IPS-15b (cell line): ENCODE measurements around the gene SUFU.
"Not testable (repeated sequence)": the region's sequence is repeated elsewhere in the genome, so short reads cannot be mapped to it uniquely, and the experiment has no call there.

Source experiments
- H3K27me3 ChIP-seq: one replicate; pipeline ENCODE4 v1.6.1; 2013; ENCODE audit warnings: low read length; ENCODE audit not compliant: control insufficient read depth, insufficient read depth
- H3K36me3 ChIP-seq: one replicate; pipeline ENCODE4 v1.6.1; 2013; ENCODE audit warnings: low read length; ENCODE audit not compliant: control insufficient read depth, insufficient read depth
- H3K4me1 ChIP-seq: one replicate; pipeline ENCODE4 v1.6.1; 2013; ENCODE audit warnings: mild to moderate bottlenecking, low read length; ENCODE audit not compliant: control insufficient read depth, insufficient read depth
- H3K4me3 ChIP-seq: one replicate; pipeline ENCODE4 v1.5.1; 2013; ENCODE audit warnings: low read depth, low read length
- H3K9ac ChIP-seq: one replicate; pipeline ENCODE4 v1.6.1; 2013; ENCODE audit warnings: low read depth, mild to moderate bottlenecking, low read length
- H3K9me3 ChIP-seq: one replicate; pipeline ENCODE4 v1.6.1; 2013; ENCODE audit warnings: mild to moderate bottlenecking, low read length; ENCODE audit not compliant: control insufficient read depth, insufficient read depth

The SUFU gene

DNA sequence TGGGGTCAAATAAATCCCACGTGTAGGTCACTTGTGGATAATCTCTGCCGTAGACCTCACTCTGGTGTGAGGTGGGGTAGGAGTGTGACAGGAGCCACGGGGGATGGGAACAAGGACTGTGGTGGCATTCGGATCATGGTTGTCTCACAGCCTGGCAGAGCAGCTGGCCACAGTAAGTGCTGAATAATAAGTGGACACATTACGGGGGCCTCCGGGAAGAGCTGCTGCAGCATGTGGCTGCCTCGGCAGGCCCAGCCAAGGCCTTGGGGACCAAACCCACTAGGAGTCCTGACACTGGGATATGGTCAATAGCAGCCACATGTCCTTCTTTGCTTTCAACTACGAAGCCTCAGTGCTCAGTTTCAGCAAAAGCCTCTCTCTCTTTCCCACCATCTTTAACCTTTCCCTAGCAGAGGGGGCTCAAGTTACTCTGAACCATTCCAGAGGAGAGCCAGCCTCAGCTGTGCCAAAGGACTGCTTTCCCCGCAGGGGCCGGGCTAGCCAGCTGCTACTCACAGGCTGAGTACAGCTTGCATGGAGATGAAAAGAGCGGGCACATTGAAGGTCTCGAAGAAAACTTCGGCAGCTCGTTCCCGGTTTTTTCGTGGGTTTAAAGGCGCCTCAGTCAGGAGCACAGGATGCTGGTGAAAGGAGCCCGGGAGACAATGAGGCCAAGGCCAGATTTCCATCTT is 18.5 kb upstream of the SUFU start:
- H3K36me3 ChIP-seq, result peaks cover 58% of the 10 kb centered on the region

DNA sequence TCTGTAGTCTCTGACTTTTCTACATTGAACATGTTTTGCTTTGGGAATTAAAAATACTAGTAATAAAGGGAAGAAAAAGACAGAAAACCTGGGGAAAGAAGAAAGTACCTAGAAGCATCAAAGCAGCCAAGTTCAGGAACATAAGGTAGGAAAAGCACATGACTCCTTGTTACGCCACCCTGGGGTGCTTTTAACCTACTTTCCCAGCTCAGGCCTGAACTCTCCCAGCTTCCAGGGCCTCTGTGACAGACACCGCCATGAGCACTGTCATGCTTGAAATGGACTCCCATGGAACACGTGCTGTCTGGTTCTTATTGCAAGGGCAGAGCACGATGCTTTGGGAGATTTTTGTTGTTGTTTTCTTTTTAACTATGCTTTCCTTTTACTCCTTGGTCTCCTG is 12.6 kb upstream of the SUFU start:
- H3K9me3 ChIP-seq, result no peaks in the 10 kb centered on the region
- H3K4me1 ChIP-seq, result no peaks in the 10 kb centered on the region
- H3K4me3 ChIP-seq, result no peak overlapping the region
- peaks cover 17% of the 10 kb centered on the region for H3K36me3 ChIP-seq
- H3K9ac ChIP-seq, result no peak overlapping the region
- H3K27me3 ChIP-seq, result no peaks in the 10 kb centered on the region

More for the DNA sequence above, 18.5 kb upstream of the SUFU start:
- no peaks in the 10 kb centered on the region for H3K9me3 ChIP-seq
- no peak overlapping the region for H3K4me3 ChIP-seq
- no peaks in the 10 kb centered on the region for H3K4me1 ChIP-seq
- H3K27me3 ChIP-seq, result no peaks in the 10 kb centered on the region
- H3K9ac ChIP-seq, result no peak overlapping the region

DNA sequence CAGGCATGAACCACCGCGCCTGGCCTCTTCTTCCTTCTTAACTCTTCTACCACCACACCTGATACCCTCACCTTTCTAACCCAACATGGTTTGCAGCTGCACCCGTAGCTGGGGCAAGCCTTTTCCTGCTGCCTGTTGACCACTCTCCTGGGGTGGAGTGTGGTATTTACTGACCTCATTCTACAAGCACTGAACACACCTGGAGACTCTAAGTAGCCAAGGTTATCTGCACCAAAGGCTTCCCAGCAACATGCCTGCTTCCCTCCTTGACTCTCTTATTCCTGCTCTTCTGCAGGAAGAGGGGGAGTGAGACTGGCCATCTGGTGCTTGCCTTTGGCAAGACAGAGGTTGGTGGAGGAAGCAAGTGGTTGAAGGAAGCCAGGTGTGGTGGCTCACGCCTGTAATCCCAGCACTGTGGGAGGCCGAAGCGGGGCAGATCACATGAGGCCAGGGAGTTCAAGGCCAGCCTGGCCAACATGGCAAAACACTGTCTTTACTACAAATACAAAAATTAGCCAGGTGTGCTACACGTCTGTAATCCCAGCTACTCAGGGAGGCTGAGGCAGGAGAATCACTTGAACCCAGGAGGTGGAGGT is 11.3 kb upstream of the SUFU start:
- Histone ChIP-seq H3K4me1 (no peaks in the 10 kb centered on the region), H3K9ac (no peak overlapping the region), H3K9me3 (no peaks in the 10 kb centered on the region), H3K27me3 (no peaks in the 10 kb centered on the region), H3K4me3 (no peak overlapping the region), H3K36me3 (peaks cover 12% of the 10 kb centered on the region)

DNA sequence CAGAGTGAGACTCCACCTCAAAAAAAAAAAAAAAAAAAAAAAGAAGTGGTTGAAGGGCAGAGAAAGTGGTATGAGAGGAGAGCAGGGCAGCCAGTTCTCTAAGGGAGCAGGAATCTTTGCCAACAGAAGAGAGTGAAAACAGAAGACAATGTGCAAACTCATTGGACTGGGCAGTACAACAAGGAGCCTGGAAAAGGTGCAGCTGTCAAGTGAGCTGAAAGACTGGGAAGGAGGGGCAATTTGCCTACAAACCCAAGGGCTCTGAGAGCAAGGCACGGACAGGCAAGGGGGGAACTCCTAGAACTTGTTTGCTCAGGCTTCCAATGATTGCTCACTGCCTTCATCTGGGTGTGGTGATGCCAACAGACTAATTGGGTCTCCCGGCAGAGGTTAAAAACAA is 10.8 kb upstream of the SUFU start:
- no peaks in the 10 kb centered on the region for H3K27me3 ChIP-seq

DNA sequence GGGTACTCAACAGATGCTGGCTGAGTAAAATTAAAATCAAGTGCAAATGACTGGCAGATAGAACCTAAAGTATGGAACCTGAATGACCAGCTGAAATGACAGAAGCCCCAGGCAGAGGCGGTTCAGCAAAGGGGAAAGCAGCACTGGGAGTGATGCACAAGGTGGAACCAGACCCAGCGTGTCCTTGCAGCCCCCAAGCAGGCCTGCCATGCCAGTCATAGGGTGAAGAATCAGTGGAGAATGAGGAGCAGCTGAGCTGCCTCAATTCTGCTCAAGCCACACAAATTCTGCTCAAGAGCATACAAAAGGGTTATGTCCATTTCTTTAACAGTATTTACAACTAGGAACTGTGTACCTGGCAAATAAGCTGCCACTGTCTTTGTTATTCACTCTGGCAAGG is 10.0 kb upstream of the SUFU start:
- H3K9ac ChIP-seq, result no peak overlapping the region
- no peaks in the 10 kb centered on the region for H3K4me1 ChIP-seq
- peaks cover 3% of the 10 kb centered on the region for H3K36me3 ChIP-seq

More for the DNA sequence above, 10.8 kb upstream of the SUFU start:
- no peak overlapping the region for H3K4me3 ChIP-seq
- H3K36me3 ChIP-seq, result peaks cover 10% of the 10 kb centered on the region
- H3K4me1 ChIP-seq, result no peaks in the 10 kb centered on the region
- no peaks in the 10 kb centered on the region for H3K9me3 ChIP-seq
- no peak overlapping the region for H3K9ac ChIP-seq

DNA sequence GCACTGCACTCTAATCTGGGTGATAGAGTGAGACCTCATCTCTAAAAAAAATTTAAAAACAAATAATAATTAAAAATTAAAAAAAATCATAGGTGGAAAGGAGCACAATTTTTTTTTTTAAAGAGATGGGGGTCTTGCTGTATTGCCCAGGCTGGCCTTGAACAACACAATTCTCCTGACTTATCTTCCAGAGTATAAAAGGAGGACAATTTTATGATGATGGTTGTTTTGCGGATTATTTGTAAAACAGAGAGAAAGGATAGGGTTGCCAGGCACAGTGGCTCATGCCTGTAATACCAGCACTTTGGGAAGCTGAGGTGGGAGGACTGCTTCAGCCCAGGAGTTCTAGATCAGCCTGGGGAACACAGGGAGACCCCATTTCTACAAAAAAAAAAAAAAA is 6.2 kb upstream of the SUFU start:
- Histone ChIP-seq H3K36me3 (no peaks in the 10 kb centered on the region), H3K9ac (no peak overlapping the region)

More for the DNA sequence above, 10.0 kb upstream of the SUFU start:
- Histone ChIP-seq H3K9me3 (no peaks in the 10 kb centered on the region), H3K27me3 (no peaks in the 10 kb centered on the region), H3K4me3 (no peak overlapping the region)

DNA sequence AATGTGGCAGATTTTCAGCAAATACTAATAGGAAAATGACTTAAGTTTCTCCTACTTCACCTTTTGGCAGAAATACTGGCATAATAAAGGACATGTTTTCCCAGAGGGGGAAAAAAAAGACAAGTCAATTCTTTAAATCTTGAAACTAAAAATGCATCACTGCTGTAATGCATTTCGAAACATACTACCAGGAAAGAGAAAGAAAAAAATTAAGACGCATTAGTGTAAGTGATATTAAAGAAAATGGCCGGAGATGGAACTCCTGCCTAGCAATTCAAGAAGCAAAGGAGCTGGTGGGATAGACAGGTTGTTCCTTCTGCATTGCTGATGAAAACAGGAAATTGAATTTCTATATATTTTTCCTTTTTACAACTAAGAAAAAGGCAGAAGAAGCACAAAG is 4.4 kb upstream of the SUFU start:
- H3K36me3 ChIP-seq, result no peaks in the 10 kb centered on the region
- H3K4me1 ChIP-seq, result peaks cover 6% of the 10 kb centered on the region
- no peak overlapping the region for H3K4me3 ChIP-seq
- H3K9ac ChIP-seq, result no peak overlapping the region
- no peaks in the 10 kb centered on the region for H3K27me3 ChIP-seq
- no peaks in the 10 kb centered on the region for H3K9me3 ChIP-seq

More for the DNA sequence above, 6.2 kb upstream of the SUFU start:
- H3K9me3 ChIP-seq, result no peaks in the 10 kb centered on the region
- H3K4me1 ChIP-seq, result peaks cover 3% of the 10 kb centered on the region
- no peak overlapping the region for H3K4me3 ChIP-seq
- no peaks in the 10 kb centered on the region for H3K27me3 ChIP-seq

DNA sequence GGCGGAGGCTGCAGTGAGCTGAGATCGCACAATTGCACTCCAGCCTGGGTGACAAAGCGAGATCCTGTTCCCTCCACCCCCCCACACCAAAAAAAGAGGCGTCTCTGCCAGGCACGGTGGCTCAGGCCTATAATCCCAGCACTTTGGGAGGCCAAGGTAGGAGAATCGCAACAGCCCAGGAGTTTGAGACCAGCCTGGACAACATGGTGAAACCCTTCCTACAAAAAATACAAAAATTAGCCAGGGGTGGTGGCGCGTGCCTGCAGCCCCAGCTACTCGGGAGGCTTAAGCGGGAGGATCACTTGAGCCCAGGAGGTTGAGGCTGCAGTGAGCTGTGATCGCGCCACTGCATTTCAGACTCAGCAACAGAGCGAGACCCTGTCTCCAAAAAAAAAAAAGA is 3.1 kb upstream of the SUFU start:
- not testable (repeated sequence) for H3K9me3 ChIP-seq, H3K36me3 ChIP-seq, H3K4me3 ChIP-seq, H3K9ac ChIP-seq
- Histone ChIP-seq H3K4me1 (peaks cover 10% of the 10 kb centered on the region), H3K27me3 (peaks cover 11% of the 10 kb centered on the region)

DNA sequence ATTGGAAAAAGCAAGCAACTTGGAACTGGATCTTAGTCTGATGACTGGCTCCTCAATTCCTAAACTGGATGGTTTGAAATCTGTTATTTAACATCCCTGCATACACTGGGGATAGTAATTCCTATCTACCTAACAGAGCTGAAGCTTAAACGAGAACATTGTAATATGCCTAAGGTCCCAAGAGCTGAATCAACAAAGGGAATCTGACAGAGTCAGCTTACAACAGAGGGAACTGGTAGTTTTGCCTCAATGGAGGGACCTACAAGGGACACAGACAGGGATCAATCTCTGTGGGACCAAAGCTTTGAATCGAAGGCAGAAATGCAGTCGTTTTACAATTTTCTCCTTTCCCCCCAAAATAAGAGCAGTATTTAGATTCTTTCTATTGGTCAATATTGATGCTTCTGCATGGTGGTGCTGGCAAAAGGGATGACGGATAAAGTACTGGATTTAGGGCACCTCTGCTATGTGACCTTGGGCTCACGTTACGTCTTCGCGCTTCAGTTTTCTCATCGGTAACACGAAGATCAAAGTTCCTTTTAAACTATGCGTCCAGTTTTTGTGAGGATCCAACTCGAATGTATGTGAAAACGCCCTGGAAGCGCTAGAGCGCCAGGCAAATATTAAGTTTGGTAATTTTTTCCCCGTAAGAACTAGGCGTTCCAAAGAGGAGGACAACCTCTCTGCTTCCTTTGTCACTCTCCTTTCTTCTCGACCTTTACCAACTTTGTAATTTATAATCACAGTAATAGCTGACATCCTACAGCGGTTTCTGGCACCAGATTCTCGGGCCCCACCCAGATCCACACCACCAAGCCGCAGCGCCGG is 2.4 kb upstream of the SUFU start:
- H3K4me1 ChIP-seq, result peaks cover 10% of the 10 kb centered on the region

DNA sequence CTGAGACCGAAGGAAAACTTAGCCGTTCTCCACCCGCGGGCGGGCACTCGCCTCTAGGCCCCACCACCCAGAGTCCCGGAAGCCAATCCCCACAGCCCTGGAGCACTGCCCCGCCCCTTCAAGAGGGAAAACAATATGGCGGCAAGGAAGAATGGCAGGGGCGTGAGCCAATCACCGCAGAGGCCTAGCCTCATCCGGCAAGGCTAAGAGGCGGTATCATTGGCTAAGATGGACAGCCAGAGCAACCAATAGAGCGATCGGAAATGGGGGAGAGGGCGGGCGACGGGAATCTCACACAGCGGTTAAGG is 1.8 kb upstream of the SUFU start:
- Histone ChIP-seq H3K4me3 (peak overlapping the region; percentile 100), H3K36me3 (no peaks in the 10 kb centered on the region), H3K9ac (peak overlapping the region; percentile 84), H3K9me3 (no peaks in the 10 kb centered on the region), H3K4me1 (peaks cover 10% of the 10 kb centered on the region), H3K27me3 (peaks cover 16% of the 10 kb centered on the region)

More for the DNA sequence above, 2.4 kb upstream of the SUFU start:
- Histone ChIP-seq H3K9ac (peak overlapping the region; percentile 66), H3K9me3 (no peaks in the 10 kb centered on the region), H3K4me3 (peak overlapping the region; percentile 100), H3K27me3 (peaks cover 16% of the 10 kb centered on the region), H3K36me3 (no peaks in the 10 kb centered on the region)

DNA sequence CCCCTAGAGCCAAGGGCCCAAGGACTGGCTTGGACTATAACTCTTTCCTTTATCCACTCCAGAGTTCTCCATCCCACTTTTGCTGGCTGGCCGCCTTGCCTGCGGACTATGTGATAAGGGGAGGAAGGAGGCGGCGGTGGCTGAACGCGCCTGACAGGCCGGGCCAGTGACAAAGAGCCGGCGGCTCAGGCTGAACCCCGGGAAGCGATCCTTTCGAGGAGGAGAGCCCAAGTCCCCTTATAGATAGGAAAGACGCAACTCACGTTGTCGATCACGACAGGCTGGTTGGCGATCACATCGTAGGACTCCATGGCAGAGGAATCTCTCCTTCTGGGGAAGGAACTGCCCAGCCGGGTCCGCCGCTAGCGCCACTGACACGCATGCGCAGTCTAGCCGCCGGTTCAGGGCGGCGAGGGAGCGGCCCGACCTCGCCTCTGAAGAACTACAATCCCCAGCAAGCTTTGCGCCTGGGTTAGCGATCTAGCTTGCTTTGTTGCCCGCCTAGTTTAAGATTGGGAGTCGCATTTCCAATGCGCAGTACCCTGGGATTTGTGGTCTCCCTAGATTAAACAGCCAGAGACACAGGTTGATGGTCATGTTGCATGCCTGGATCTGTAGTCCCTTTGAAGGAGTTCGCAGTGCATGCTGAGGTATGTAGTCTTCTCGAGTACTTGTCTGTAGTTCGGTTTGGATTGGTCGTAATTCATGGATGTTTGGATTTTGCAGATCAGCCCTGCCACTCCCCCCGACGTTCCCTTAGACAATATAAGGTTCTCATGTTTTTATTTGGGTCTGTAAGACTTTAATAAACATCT is 1.2 kb upstream of the SUFU start, which contains the start of gene ACTR1A:
TSS of gene ACTR1A (minus strand) at position 376 of the 815 bp plus-strand sequence. CDS start at position 311, 65 bp downstream.
- H3K36me3 ChIP-seq, result no peaks in the 10 kb centered on the region
- H3K27me3 ChIP-seq, result peaks cover 16% of the 10 kb centered on the region
- H3K4me3 ChIP-seq, result peak within 1 kb of the TSS; percentile 100
- peaks cover 10% of the 10 kb centered on the region for H3K4me1 ChIP-seq
- H3K9ac ChIP-seq, result peak within 1 kb of the TSS; percentile 84
- H3K9me3 ChIP-seq, result no peaks in the 10 kb centered on the region
